Fibroblast of lung (primary cell): ENCODE measurements around the gene SCN1B. TPM values are rescaled to one million over a fixed set of nuclear protein-coding genes. Genes with fewer than 3 reads are reported as not detected.
"Not testable (repeated sequence)": the region's sequence is repeated elsewhere in the genome, so short reads cannot be mapped to it uniquely, and the experiment has no call there.

ENCODE experiments used
- DNase-seq, 2 donors: peaks; one replicate each; pipeline versions ENCODE4 v3.0.0 to v3.0.0-alpha.2; 2010; ENCODE audit warnings: low read depth in 2 of 2
- H2AFZ ChIP-seq: 2 replicates; pipeline ENCODE4 v1.5.1; 2012; ENCODE audit warnings: low read length, control low read depth, inconsistent platforms
- H3K27ac ChIP-seq: 2 replicates; pipeline ENCODE4 v1.5.1; 2011; ENCODE audit warnings: low read length, control low read depth; ENCODE audit not compliant: insufficient read depth
- H3K27me3 ChIP-seq: 2 replicates; pipeline ENCODE4 v1.5.1; 2011; ENCODE audit warnings: mild to moderate bottlenecking, low read length; ENCODE audit not compliant: control insufficient read depth, insufficient read depth
- H3K36me3 ChIP-seq: 2 replicates; pipeline ENCODE4 v1.5.1; 2011; ENCODE audit warnings: low read length; ENCODE audit not compliant: control insufficient read depth, insufficient read depth
- H3K4me1 ChIP-seq: 2 replicates; pipeline ENCODE4 v1.5.1; 2011; ENCODE audit warnings: low read length; ENCODE audit not compliant: control insufficient read depth, insufficient read depth; ENCODE audit errors: extremely low read depth
- H3K4me2 ChIP-seq: 2 replicates; pipeline ENCODE4 v1.5.1; 2011; ENCODE audit warnings: low read length, control low read depth; ENCODE audit not compliant: insufficient read depth; ENCODE audit errors: extremely low read depth
- H3K4me3 ChIP-seq, 4 experiments: fragments of 200-600 bp in 1 of 4; sonication (generic) in 1 of 4; replicated peaks in 1 of 4; 2 replicates each; pipeline ENCODE4 v1.5.1; 2011 to 2016; ENCODE audit warnings: low read length in 4 of 4, low read depth in 3 of 4, mild to moderate bottlenecking in 3 of 4, control low read depth in 2 of 4, inconsistent platforms in 1 of 4, mixed read lengths in 1 of 4; ENCODE audit not compliant: insufficient read depth in 1 of 4; ENCODE audit errors: control extremely low read depth in 1 of 4
- H3K79me2 ChIP-seq: 2 replicates; pipeline ENCODE4 v1.5.1; 2012; ENCODE audit warnings: mild to moderate bottlenecking, low read length, inconsistent platforms; ENCODE audit not compliant: control insufficient read depth, insufficient read depth
- H3K9ac ChIP-seq: 2 replicates; pipeline ENCODE4 v1.5.1; 2011; ENCODE audit warnings: mild to moderate bottlenecking, low read length, control low read depth; ENCODE audit not compliant: insufficient read depth
- H3K9me3 ChIP-seq: 2 replicates; pipeline ENCODE4 v1.5.1; 2012; ENCODE audit warnings: low read depth, low read length; ENCODE audit not compliant: control insufficient read depth, insufficient read depth
- H4K20me1 ChIP-seq: 2 replicates; pipeline ENCODE4 v1.5.1; 2011; ENCODE audit warnings: low read length; ENCODE audit not compliant: control insufficient read depth, insufficient read depth; ENCODE audit errors: extremely low read depth
- EZH2 ChIP-seq: IDR thresholded peaks from 2 replicates; pipeline ENCODE4 v1.5.1; 2012; ENCODE audit warnings: low read length, control low read depth, mild to moderate bottlenecking; ENCODE audit errors: missing control alignments
- polyA plus RNA-seq, 2 donors: library from polyadenylated mRNA; depleted of rRNA in 1 of 2; stranded (reverse) in 1 of 2; unstranded in 1 of 2; fragments of >200 nt; gene quantifications; 2 replicates each; pipeline ENCODE4 v1.2.1, GENCODE V29; 2011 to 2012; ENCODE audit warnings: missing spikeins in 1 of 2
- total RNA-seq: library from RNA; depleted of rRNA; stranded (reverse); fragments of >200 nt; gene quantifications from 2 replicates; pipeline ENCODE4 v1.2.1, GENCODE V29; 2014
- TF ChIP-seq, protein P1 (sequence below), 2 donors: IDR thresholded peaks in 1 of 2; conservative IDR thresholded peaks in 1 of 2; 1 replicate in 1 of 2; 2 replicates in 1 of 2; pipeline ENCODE4 v1.5.1; 2011 to 2012; ENCODE audit warnings: low read length in 2 of 2, control low read depth in 1 of 2, inconsistent platforms in 1 of 2, low read depth in 1 of 2, mild to moderate bottlenecking in 1 of 2

The SCN1B gene
- total and polyA plus RNA-seq, 2 donors (not counting 1 experiment from before 2014, with no cell fraction given), result 11.0 to 14.5 TPM

DNA sequence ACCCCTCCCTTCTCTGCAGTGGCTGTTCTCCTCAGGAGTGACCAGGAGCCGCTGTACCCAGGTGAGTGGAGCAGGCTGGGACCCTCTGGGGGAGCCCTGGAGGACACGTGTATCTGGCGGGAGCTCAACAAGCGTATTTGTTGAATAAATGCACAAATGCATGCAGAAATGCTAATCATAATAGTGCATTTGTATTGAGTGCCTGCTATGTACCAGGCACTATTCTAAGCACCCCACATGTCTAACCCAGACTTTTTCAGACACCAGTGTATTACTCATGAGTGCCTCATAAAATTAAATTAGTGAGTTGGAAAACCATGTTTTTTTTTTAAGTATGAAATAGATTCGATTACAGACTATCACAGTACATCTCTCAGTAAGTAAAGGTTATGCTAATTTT is 19.2 kb downstream of the SCN1B start:
- Histone ChIP-seq H3K79me2 (no peaks in the 10 kb centered on the region), H3K9ac (no peak overlapping the region), H3K4me1 (no peaks in the 10 kb centered on the region), H4K20me1 (no peaks in the 10 kb centered on the region), H3K27ac (no peak overlapping the region), H3K36me3 (no peaks in the 10 kb centered on the region), H3K27me3 (no peaks in the 10 kb centered on the region), H3K4me3 (no peak overlapping the region), H2AFZ (no peak overlapping the region), H3K4me2 (no peak overlapping the region), H3K9me3 (no peaks in the 10 kb centered on the region)
- DNase-seq, result no peak
- TF ChIP-seq EZH2, result no peak
- TF ChIP-seq, protein P1, sequence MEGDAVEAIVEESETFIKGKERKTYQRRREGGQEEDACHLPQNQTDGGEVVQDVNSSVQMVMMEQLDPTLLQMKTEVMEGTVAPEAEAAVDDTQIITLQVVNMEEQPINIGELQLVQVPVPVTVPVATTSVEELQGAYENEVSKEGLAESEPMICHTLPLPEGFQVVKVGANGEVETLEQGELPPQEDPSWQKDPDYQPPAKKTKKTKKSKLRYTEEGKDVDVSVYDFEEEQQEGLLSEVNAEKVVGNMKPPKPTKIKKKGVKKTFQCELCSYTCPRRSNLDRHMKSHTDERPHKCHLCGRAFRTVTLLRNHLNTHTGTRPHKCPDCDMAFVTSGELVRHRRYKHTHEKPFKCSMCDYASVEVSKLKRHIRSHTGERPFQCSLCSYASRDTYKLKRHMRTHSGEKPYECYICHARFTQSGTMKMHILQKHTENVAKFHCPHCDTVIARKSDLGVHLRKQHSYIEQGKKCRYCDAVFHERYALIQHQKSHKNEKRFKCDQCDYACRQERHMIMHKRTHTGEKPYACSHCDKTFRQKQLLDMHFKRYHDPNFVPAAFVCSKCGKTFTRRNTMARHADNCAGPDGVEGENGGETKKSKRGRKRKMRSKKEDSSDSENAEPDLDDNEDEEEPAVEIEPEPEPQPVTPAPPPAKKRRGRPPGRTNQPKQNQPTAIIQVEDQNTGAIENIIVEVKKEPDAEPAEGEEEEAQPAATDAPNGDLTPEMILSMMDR (conservative IDR thresholded peaks at IDR 0.05 in 1 of 2, IDR thresholded peaks at IDR 0.05 in 1 of 2; ENCODE audit: low read depth in 1 of 2, low read length in 2 of 2), result no peak

DNA sequence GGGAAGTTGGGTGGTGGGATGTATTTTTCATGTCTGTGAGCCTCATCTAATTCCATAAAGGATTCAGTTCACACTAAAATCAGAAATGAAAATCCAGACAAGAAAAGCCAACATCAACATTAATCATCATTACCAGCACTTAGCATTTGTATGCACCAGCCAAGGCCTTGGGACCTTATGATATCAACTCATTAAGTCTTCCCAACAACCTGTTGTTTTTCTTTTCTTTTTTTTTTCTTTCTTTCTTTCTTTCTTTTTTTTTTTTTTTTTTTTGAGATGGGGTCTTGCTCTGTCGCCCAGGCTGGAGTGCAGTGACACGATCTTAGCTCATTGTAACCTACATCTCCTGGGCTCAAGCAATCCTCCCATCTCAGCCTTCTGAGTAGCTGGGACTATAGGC is 20.4 kb downstream of the SCN1B start:
- H2AFZ ChIP-seq, H3K36me3 ChIP-seq, H3K9ac ChIP-seq, DNase-seq, H3K4me3 ChIP-seq, H3K27me3 ChIP-seq, H3K9me3 ChIP-seq, H3K79me2 ChIP-seq, H3K4me1 ChIP-seq, H4K20me1 ChIP-seq, H3K4me2 ChIP-seq, H3K27ac ChIP-seq: not testable (repeated sequence)

DNA sequence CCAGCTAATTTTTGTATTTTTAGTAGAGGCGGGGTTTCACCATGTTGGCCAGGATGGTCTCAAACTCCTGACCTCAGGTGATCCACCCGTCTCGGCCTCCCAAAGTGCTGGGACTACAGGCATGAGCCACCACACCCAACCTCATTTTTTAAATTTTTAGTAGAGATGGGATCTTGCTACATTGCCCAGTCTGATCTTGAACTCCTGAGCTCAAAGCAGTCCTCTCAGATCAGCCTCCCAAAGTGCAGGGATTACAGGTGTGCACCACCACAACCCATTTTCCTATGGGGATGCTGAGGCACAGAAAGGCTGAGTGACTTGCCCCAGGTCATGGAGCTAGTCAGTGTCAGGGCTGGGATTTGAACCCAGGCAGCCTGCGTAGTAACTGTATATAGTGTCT is 21.0 kb downstream of the SCN1B start:
- not testable (repeated sequence) for H3K4me3 ChIP-seq, H3K27ac ChIP-seq, H3K4me1 ChIP-seq, H2AFZ ChIP-seq, DNase-seq, H3K36me3 ChIP-seq, H3K9ac ChIP-seq, H3K79me2 ChIP-seq, H3K27me3 ChIP-seq, H3K9me3 ChIP-seq, H4K20me1 ChIP-seq, H3K4me2 ChIP-seq

DNA sequence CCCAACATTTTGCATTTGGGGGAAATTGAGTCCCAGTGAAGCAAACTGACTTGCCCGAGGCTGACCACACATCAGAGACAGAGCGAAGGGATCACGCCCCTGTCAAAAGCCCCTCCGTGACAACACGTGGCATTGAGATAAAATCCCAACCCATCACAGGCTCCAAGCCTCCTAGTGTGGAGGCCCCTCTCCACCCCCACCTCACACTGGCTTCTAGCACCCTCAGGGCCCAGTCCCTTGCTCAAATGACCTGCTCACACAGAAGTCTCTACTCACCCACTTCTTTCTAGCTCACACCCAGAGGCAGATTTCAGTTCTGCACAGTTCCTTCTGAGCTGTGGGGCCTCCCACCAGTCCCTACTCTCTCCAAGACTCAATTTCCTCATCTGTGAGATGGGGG is 21.5 kb downstream of the SCN1B start:
- H2AFZ ChIP-seq, result no peak overlapping the region
- no peak overlapping the region for H3K27ac ChIP-seq
- no peak for DNase-seq
- H3K79me2 ChIP-seq, result no peaks in the 10 kb centered on the region
- TF ChIP-seq, protein P1 (conservative IDR thresholded peaks at IDR 0.05 in 1 of 2, IDR thresholded peaks at IDR 0.05 in 1 of 2; ENCODE audit: low read depth in 1 of 2, low read length in 2 of 2), result no peak
- no peak for TF ChIP-seq EZH2
- H3K4me1 ChIP-seq, result no peaks in the 10 kb centered on the region
- H3K27me3 ChIP-seq, result peaks cover 4% of the 10 kb centered on the region
- H3K36me3 ChIP-seq, result no peaks in the 10 kb centered on the region
- no peak overlapping the region for H3K9ac ChIP-seq
- no peaks in the 10 kb centered on the region for H4K20me1 ChIP-seq
- no peak overlapping the region for H3K4me3 ChIP-seq
- no peaks in the 10 kb centered on the region for H3K9me3 ChIP-seq
- no peak overlapping the region for H3K4me2 ChIP-seq
